GM21529 (cell line): ENCODE results near the gene MEGF6.

ENCODE experiments used
- ATAC-seq: cut with Tn5 transposase; IDR thresholded peaks from one replicate; pipeline ENCODE4 v1.9.1; 2021; ENCODE audit not compliant: unreplicated experiment

The MEGF6 gene

DNA sequence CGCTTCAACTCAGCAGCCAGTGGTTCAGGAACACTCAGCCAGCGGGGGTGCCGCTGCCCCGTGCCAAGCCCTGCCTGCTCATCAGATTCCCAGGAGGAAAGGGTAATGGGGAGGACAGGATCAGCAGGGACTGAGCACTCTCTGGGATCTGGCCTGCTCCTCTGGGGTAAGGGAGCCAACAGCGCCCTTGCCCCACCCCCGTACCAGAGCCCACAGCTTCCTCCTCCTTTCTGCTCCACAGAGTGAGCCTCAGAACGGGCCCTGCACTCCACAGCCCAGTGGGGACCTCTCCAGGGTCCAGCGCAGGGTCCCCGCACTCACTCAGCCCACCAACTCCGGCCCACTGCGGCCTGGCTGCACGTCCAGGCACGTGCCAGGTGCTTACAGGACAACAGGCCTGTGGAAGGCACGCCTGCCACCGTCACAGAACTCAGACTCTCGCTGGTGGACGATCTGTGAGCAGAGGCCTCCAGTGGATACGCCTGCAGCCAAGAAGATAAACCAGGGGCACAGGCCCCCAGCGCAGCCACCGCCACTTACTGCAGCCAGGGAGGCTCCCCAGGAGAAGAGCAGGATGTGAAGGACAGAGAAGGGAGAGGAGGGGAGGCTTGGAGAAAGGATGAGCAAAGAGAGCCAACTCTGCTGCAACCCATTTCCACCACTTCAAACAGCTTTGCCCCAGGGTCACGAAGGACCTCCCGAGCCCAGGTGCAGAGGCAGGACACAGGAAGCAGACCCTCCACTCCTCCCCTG is 2.1 kb downstream of the MEGF6 start:
- ATAC-seq, result no peak

DNA sequence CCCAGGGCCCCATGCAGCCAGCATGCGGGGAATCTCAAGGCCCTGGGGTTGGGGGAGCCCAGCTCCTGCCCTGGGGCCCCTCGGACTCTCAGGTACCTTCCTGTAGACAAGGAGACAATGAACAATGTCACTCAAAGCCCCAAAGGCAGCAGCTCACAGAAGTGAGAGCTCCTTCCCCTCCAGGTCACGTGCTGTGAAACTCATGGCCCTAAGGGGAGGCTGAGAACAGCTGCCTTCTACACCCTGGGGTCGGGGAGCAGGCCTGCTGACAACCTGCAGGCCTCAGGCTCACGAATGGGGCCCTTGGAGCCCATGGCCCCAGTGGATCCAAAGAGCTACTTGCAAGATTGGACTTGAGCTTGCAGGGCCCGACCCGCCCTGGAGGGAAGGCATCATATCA is 3.2 kb downstream of the MEGF6 start:
- no peak for ATAC-seq

DNA sequence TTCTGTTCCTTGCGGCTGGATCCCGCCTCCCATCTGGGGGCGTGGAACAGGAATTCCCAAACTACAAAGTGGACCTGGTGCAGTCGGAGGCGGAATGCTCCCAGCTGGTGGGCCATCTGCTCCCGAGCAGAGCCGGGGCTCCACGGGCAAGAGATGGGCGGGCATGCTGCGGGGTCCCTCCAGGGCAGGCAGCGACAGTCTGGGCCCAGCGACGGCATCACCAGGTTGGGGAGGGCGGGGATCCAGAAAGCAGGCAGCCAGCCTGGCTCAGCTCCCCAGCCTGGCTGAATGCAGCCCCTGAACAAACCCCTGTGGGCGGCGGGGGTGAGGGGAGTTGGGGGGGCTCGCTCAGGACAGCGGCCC is 3.6 kb downstream of the MEGF6 start:
- ATAC-seq, result no peak

DNA sequence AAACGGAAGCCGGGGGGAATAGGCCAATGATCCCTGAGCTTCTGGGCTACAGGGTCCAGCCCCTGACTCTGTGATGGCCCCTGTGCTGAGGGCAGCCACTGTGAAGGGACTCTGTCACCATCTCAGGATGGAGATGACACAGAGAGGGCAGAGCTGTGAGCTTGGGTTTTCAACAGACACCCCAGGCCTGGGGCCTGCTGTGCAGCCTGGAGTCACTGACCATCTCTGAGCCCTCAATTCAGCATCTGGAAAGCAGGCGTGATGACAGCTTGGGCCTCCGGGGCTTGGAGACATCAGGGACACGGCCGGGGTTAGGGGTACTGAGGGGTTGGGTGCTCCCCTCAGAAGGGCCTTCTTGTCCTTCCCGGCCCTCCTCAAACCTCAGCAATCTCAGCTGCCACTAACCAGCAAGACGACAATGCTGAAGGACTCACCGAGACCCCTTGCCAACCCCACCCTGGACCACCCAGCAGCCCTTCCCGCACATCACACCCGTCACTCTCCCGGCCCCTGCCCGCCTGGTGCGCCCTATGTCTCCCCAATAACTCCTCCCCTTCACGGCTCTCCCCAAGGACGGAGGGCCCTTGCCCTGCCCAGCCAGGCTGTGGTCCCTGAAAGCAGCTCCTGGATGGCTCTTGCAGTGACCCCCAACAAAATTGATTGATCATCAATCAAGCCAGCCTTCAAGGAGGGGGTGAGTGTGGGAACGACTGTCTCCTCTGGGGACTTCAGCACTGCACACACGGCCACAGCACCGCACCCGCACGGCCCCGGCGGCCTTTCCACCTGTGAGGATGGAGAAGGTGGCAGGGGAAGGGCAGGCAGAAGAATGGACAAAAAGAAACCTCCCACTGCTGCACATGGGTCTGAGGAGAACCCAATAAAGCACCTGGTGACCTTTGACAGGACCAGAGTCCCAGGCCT is 4.3 kb downstream of the MEGF6 start:
- no peak for ATAC-seq

DNA sequence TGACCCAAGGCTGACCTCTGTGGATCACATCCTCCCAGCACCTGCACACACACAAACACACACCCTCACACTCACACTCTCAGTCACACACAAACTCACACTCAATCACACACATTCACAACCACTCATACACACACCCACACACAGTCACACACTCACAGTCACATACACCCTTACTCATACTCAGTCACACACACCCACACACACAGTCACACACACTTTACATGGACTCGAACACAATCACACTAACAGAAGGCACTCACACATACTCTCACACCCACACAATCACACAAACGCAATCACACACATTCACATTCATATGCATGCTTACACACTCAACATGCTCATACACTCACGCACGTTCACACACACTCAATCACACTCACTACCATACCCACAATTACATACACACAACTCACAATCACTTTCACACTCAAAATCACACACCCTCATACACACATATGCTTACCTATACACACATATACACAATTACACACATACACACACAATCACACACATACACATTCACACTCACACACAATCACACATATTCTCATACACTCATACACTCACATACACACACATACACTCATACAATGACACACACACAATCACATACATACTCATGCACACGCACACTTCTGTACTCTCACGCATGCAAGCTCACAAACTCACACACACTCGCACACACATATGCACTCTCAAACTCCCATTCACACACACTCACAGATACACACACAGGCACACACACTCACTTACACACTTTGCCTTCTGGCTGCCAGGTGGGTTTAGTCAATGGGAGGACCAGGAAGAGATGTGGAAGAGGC is 6.1 kb downstream of the MEGF6 start:
- no peak for ATAC-seq

DNA sequence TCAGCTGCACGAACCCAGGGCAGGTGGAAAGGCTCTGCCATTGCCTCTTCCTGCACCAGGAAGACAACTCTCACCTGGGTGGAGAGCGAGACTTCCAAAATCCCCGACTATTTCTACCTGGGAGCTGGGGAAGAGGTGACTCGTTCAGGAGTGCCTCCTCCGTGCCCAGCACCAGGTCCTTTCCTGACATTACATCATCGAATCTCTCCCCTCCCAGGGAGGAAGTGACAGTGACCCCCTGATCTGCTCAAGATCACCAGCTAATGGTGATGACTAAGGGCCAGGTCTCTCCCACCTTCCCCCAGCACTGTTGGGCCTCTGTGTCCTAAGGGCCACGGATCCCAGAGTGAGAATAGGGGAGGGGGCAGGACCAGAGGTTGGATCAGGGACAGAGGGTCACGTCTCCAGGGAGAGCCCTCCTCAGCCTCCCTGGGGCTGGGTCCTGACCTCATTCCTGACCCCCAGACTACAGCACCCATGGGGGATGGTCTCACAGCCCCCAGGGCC is 6.8 kb downstream of the MEGF6 start:
- ATAC-seq, result no peak

DNA sequence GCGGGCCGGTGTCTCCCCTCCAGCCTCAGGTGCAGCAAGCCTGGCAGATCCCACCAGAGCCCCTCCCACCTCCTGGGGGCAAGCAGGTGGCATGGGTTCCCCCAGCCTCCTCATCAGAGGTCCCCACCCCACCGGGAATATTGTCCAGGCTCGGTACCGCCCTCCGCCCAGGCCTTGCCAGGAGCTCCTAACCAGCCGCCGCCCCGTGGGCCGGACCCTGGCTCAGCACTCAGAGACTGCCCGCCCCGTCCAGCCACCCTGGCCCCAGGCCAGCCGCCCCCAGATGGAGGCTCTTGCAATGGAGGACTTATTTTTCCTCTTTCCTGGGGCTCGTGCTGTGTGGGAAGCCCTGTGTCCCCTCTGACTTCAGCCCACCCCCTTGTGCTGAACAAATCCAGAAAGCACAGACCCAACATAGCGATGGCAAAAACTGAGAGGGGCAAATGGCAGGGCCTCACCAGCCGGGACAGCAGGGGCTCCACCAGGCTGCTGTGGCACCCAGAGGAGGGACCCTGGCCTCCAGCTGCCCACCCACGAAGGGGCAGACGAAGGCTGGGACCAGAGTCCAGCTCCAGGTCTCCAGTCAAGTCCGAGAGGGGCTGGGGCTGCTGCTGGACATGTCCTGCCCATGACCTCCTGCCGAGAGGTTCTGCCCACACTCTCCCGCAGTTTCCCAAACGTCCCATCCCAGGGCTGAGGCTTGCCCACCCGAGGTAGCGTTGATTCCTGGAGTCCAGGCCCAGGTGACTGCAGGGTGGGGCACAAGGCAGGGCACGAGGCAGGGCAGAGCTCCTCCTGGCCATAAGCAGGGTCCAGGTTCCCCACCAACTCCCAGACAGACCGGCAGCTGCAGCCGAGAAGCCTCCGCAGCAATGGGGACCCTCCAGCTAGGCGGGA is 7.5 kb downstream of the MEGF6 start:
- ATAC-seq, result no peak

DNA sequence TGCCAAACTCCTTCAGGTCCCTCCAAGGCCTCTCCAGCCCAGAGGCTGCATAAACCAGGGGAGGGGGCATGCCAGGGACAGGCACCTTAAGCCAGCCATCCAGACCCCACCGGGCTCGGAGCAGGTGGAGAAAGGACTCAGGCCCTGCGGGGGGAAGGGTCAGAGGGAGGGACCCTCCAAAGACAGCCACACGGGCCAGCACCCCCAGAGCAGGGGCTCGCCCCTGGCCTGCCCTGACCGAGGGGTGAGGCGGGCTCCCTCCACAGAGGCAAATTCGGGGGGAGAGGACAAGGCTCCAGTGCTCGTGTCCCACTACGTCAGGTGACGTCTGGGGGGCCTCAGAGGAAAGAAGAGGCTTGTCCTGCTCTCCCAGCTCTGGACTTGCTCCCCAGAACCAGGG is 8.2 kb downstream of the MEGF6 start:
- no peak for ATAC-seq

DNA sequence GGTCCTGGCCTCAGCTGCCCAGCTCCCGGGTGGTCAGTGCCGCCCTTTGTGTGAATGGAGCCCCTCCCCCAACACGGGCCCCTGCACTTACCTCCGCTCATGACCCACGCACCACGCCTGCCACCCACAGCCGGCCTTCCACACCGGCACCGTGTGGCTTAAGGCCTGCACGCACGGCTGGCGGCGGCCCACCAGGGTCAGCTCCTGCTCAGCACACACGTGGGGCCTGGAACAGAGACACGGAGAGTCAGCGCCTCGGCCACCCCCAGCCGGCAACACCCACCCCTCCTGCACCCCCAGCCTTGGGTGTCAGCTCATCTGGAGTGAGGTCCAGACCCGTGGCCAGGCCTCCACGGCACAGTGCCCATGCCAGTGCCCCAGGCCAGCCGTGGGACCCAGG is 8.9 kb downstream of the MEGF6 start:
- ATAC-seq, result no peak

DNA sequence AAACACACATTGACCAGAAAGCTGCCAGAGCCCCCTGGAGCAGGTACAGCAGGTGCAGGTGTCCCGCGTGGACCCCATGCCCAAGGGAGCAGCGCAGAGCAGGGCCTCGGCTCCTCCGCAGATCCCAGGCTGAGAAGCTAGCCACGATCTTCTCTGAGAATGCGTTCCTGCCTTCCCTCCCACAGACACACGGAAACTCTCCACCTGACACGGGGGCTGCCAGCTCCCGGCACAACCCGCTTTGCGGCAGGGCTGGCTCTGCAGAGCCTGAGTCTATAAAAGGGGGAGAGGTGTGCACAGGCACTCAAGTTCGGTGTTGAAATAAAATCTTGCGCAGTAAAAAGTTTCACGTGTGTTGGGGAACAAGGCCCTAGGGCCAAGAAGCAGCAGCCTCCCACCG is 9.6 kb downstream of the MEGF6 start:
- ATAC-seq, result no peak

DNA sequence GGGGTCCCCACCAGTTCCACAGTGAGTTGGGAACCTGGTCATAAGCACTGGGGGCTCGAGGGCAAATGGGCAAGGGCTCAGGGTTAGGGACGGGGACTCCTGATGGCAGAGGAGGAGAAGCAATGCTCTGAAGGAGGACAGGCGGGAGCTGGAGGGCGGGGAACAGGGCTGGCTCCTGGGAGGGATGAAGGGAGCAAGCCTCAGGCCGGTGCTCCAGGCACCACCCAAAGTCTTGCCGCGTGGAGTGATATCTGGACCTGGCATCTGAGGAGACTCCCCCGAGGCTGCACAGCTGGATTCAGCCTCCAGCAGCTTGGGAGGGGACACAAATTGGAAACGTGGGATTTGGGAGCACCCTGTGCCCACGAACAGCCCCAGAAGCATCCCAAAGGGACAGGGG is 11.0 kb downstream of the MEGF6 start:
- ATAC-seq, result no peak

DNA sequence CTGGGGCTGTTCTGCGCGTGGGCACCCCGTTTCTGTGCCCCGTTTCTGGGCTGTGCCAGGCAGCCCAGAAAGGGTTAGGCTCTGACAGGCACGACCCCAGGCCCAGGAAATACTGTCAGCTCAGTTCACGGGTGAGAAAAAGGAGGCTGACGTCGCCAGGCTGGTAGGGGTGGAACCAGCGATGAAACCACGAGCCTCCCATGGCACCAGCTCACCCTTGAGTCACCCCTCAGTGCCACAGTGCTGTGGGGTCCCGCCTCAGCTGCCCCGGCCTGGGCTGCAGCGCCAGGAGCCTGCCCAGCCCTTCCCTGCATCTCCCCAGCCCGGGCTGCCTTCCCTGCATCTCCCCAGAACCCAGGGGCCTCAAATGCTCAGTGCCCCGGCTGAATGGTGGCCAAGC is 11.5 kb downstream of the MEGF6 start:
- ATAC-seq, result no peak

DNA sequence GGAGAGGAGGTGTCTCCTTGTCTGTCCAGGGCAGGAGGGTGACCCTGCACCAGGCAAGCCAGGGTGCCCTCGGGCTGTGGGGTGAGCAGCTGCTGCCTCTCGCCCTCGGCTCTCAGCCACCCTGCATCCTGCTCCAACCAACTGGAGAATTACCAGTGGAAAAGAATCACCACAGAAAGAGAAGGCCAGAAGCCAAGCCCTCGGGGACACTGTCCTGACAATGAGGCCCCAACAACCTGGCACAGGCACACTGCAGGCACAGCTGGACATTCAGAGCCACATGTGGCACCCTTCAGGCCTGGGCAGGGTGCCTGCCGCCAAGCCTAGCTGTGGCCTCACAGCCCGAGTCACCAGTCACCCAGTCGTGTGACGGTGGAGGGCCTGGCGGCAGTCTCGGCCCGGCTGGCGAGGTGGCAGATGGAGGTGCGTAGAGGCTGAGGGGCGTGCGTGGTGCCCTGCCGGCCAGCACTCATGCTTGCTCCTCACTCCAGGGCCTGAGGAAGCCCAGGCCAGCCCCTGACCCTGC is 12.0 kb downstream of the MEGF6 start:
- ATAC-seq, result no peak

DNA sequence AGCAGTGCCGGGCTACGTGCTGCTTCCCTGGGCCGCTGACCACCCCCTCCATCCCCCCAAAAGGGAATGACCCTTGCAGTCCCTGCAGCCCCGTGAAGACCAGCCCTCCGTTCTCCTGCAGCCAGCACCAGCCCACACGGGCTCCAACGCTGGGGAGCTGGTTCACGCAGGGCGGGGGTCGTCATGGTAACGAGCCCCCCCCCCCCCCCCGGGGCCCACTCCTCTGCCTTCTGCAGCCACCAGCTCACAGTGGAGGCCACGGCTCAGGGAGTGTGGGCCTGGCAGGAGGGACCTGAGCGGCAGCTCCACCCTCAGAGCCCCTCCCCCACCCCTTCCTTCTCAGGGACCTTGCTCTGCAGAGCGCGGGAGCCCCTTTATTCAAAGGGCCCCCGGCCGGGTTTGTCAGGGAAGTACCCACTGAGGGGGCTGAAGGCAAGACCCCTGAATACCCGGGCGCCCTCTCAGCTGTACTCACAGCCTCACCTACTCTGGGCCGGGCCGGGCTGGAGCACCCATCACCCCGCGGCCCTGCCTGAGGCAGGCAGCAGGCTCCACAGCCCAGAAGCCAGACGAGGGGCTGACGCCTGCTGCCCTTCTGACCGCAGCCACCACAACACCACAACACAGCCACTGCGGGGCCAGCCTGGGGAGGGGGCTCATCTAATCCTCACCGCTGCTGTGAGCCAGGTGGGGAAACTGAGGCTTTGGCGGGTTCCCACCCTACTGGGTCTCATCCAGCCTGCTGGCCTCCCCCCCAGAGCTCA is 12.6 kb downstream of the MEGF6 start:
- ATAC-seq, result no peak

DNA sequence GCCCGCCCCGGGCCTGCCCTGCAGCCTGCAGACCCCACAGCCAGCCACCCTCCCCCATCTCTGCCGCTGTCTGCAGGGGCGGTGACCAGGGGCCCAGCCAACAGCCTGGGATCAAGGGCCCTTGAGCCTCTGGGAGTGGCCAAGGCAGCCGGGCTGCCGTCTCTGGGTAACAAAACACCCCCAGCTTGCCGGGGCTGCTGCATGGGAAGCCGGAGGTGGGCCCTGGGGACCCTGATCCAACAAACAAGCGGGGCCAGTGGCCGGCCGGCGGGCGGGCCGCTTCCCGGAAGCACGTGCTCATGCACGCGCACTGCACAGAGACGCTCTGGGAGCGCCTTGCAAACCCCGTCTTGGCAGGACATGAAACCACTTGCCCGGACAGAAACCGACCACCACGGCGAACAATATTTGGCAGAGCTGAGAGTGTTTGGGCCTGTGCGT is 13.2 kb downstream of the MEGF6 start:
- ATAC-seq, result no peak

DNA sequence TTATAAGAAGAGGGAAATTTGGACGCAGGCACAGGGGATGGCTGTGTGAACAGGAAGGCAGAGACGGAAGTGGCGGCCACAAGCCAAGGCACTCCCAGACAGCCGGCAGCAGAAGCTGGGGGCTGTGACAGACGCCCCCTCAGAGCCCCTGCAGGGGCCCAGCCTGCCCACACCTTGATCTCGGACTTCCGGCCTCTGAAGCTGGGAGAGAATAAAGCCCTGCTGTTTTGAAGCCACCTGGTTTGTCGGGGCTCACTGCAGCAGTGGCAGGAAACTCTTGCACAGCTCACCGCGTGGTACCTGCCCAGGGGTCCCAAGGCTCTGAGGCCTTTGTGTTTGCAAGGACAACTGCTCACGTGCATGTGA is 13.7 kb downstream of the MEGF6 start:
- no peak for ATAC-seq

DNA sequence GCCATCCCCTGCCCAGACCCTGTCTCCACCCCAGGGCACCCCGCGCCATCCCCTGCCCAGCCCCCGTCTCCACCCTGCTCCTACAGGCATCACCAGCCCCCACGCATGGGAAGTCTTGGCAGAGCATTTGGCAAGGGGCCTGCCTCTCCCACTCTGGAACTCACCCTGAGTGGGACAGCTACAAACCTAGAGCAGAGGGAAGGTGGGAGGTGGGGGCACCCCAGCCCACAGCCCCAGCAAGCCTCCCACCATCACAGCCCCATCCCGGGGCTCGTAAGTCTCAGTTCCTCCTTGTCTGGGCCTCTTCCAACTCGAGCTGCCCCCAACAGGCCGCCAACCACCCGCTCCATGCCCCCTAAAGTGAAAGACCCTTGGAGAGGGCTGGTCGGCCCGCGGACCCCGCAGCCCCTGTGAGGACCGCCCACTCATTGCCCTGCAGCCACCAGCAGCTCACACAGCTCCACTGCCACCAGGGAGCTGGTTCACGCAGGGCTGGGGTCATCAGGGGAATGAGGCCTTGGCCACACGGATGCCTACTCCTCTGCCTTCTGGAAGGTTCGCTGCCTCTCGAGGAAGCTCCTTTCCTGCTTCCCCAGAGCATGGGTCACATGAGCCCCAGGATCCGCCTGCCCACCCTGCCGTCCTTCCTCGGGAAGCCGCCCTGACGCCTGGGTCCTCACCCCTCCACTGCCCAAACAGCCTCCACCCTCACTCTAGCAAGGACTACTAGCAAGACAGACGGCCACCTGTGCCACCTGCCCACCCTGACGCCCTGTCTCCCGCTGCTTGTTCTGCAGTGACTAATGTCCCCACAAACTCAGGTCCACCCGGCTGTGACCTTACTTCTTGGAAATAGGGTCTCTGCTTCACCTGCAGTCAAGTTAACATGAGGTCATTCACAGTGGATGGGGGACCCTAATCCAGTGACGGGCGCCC is 14.4 kb downstream of the MEGF6 start:
- no peak for ATAC-seq

DNA sequence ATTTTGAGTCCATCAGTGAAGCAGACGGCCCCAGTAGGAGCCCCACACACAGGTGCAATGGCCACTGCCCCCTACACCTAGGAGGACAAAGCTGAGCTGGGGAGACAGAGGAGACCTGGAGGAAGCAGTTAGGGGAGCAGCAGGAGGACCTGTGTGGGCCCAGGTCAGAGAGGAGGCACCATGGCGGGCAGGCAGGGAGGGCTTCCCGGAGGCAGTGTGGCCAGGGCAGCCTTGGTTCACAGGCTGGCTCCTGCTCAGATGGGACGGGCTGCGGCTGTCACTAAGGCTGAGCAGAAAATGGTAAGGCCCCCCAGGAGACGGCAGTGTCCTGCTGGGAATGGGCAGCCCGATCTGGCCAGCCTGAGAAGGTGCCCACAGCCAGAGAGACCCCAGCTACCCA is 15.4 kb downstream of the MEGF6 start:
- no peak for ATAC-seq
